ENCODE data around the gene EML5.

The EML5 gene

GRCh38 chr14:88660056-88660455 is 132.7 kb downstream of the EML5 start:
- DNase-seq: no peak
- in situ Hi-C loops (cut with HindIII; ENCODE audit: low pct_ligation_motif_present, low pct_unique_long_range_greater_than_20kb, low sequenced_read_pairs): no loop called here

GRCh38 chr14:88639221-88639620 is 153.5 kb downstream of the EML5 start:
- no peak for DNase-seq
- in situ Hi-C loops (cut with HindIII; ENCODE audit: low pct_ligation_motif_present, low pct_unique_long_range_greater_than_20kb, low sequenced_read_pairs): no loop called here

- DNase-seq: no peak
- in situ Hi-C loops (cut with HindIII; ENCODE audit: low pct_ligation_motif_present, low pct_unique_long_range_greater_than_20kb, low sequenced_read_pairs): no loop called here
Observed at GRCh38 chr14:88632512-88632911, 160.2 kb downstream of the EML5 start.

GRCh38 chr14:88631091-88631490 is 161.7 kb downstream of the EML5 start:
- in situ Hi-C loops (cut with HindIII; ENCODE audit: low pct_ligation_motif_present, low pct_unique_long_range_greater_than_20kb, low sequenced_read_pairs): no loop called here
- no peak for DNase-seq

GRCh38 chr14:88630565-88630964 is 162.2 kb downstream of the EML5 start:
- peak; percentile 82 for DNase-seq
- in situ Hi-C loops (cut with HindIII; ENCODE audit: low pct_ligation_motif_present, low pct_unique_long_range_greater_than_20kb, low sequenced_read_pairs): no loop called here

- in situ Hi-C loops (cut with HindIII; ENCODE audit: low pct_ligation_motif_present, low pct_unique_long_range_greater_than_20kb, low sequenced_read_pairs): no loop called here
Observed at GRCh38 chr14:88628462-88628861, 164.3 kb downstream of the EML5 start.

GRCh38 chr14:88628033-88628432 is 164.7 kb downstream of the EML5 start:
- in situ Hi-C loops (cut with HindIII; ENCODE audit: low pct_ligation_motif_present, low pct_unique_long_range_greater_than_20kb, low sequenced_read_pairs): no loop called here
- DNase-seq: no peak

More at GRCh38 chr14:88628462-88628861, 164.3 kb downstream of the EML5 start:
- DNase-seq: no peak

- in situ Hi-C loops (cut with HindIII; ENCODE audit: low pct_ligation_motif_present, low pct_unique_long_range_greater_than_20kb, low sequenced_read_pairs): no loop called here
- DNase-seq: no peak
Observed at GRCh38 chr14:88625671-88626070, 167.1 kb downstream of the EML5 start.

- in situ Hi-C loops (cut with HindIII; ENCODE audit: low pct_ligation_motif_present, low pct_unique_long_range_greater_than_20kb, low sequenced_read_pairs): no loop called here
- DNase-seq: no peak
Observed at GRCh38 chr14:88621100-88621499, 171.7 kb downstream of the EML5 start.

- DNase-seq: no peak
- in situ Hi-C loops (cut with HindIII; ENCODE audit: low pct_ligation_motif_present, low pct_unique_long_range_greater_than_20kb, low sequenced_read_pairs): no loop called here
Observed at GRCh38 chr14:88618476-88618875, 174.3 kb downstream of the EML5 start.

GRCh38 chr14:88617479-88617878 is 175.3 kb downstream of the EML5 start:
- DNase-seq: no peak

GRCh38 chr14:88616697-88617096 is 176.1 kb downstream of the EML5 start:
- DNase-seq: no peak
- in situ Hi-C loops (cut with HindIII; ENCODE audit: low pct_ligation_motif_present, low pct_unique_long_range_greater_than_20kb, low sequenced_read_pairs): no loop called here

More at GRCh38 chr14:88617479-88617878, 175.3 kb downstream of the EML5 start:
- in situ Hi-C loops (cut with HindIII; ENCODE audit: low pct_ligation_motif_present, low pct_unique_long_range_greater_than_20kb, low sequenced_read_pairs): no loop called here

GRCh38 chr14:88614218-88614907 is 178.4 kb downstream of the EML5 start:
- in situ Hi-C loops (cut with HindIII; ENCODE audit: low pct_ligation_motif_present, low pct_unique_long_range_greater_than_20kb, low sequenced_read_pairs): no loop called here

GRCh38 chr14:88613552-88614010 is 179.2 kb downstream of the EML5 start:
- DNase-seq: peak; percentile 18
- in situ Hi-C loops (cut with HindIII; ENCODE audit: low pct_ligation_motif_present, low pct_unique_long_range_greater_than_20kb, low sequenced_read_pairs): no loop called here

More at GRCh38 chr14:88614218-88614907, 178.4 kb downstream of the EML5 start:
- DNase-seq: peak; percentile 48

GRCh38 chr14:88612981-88613380 is 179.8 kb downstream of the EML5 start:
- no peak for DNase-seq
- in situ Hi-C loops (cut with HindIII; ENCODE audit: low pct_ligation_motif_present, low pct_unique_long_range_greater_than_20kb, low sequenced_read_pairs): no loop called here

GRCh38 chr14:88611878-88612277 is 180.9 kb downstream of the EML5 start:
- no peak for DNase-seq
- in situ Hi-C loops (cut with HindIII; ENCODE audit: low pct_ligation_motif_present, low pct_unique_long_range_greater_than_20kb, low sequenced_read_pairs): no loop called here

GRCh38 chr14:88607829-88608228 is 184.9 kb downstream of the EML5 start:
- in situ Hi-C loops (cut with HindIII; ENCODE audit: low pct_ligation_motif_present, low pct_unique_long_range_greater_than_20kb, low sequenced_read_pairs): no loop called here
- no peak for DNase-seq

GRCh38 chr14:88605594-88605993 is 187.2 kb downstream of the EML5 start:
- in situ Hi-C loops (cut with HindIII; ENCODE audit: low pct_ligation_motif_present, low pct_unique_long_range_greater_than_20kb, low sequenced_read_pairs): no loop called here
- no peak for DNase-seq

GRCh38 chr14:88604212-88604611 is 188.5 kb downstream of the EML5 start:
- in situ Hi-C loops (cut with HindIII; ENCODE audit: low pct_ligation_motif_present, low pct_unique_long_range_greater_than_20kb, low sequenced_read_pairs): no loop called here
- no peak for DNase-seq

GRCh38 chr14:88599761-88600439 is 192.9 kb downstream of the EML5 start:
- DNase-seq: no peak
- in situ Hi-C loops (cut with HindIII; ENCODE audit: low pct_ligation_motif_present, low pct_unique_long_range_greater_than_20kb, low sequenced_read_pairs): no loop called here

All from ACHN (cell line).